ENCODE data around the gene SELENOV. TPM values are rescaled to one million over a fixed set of nuclear protein-coding genes. Genes with fewer than 3 reads are reported as not detected.

SELENOV gene
- total RNA-seq, 4 donors from 2014 or later: not detected

DNA sequence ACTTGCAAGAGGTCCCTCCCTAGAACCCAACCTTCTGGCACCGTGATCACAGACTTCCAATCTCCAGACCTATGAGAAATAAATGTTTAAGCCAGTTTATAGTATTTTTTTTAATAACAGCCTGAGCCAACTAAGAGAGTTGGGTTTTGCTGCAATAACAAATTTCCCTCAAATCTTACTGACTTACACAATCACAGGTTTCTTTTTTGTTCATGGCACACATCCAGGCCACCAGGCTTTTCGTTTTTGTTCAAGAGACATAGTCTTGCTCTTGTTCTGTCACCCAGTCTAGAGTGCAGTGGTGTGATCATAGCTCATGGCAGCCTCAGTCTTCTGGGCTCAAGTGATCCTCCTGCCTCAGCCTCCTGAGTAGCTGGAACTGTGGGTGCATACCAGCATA, 2.0 kb upstream of the SELENOV start:
- in situ Hi-C loops (cut with MboI; ENCODE audit: low sequenced_read_pairs in 4 of 4) (no loop called here), intact Hi-C loops (cut with DNase I; ENCODE audit: low total_unique reads) (no loop called here)
- Histone ChIP-seq H3K4me1 (no peaks in the 10 kb centered on the region), H3K36me3 (no peaks in the 10 kb centered on the region), H3K27ac (no peak overlapping the region), H3K9me3 (no peaks in the 10 kb centered on the region), H3K4me3 (no peak overlapping the region), H3K27me3 (peaks cover 50 to 84% (median 66%) of the 10 kb centered on the region in 3 donors)
- no peak for ATAC-seq
- no peak for DNase-seq
- no peak for TF ChIP-seq POLR2A (IDR thresholded peaks at IDR 0.05)
- TF ChIP-seq, protein P1, sequence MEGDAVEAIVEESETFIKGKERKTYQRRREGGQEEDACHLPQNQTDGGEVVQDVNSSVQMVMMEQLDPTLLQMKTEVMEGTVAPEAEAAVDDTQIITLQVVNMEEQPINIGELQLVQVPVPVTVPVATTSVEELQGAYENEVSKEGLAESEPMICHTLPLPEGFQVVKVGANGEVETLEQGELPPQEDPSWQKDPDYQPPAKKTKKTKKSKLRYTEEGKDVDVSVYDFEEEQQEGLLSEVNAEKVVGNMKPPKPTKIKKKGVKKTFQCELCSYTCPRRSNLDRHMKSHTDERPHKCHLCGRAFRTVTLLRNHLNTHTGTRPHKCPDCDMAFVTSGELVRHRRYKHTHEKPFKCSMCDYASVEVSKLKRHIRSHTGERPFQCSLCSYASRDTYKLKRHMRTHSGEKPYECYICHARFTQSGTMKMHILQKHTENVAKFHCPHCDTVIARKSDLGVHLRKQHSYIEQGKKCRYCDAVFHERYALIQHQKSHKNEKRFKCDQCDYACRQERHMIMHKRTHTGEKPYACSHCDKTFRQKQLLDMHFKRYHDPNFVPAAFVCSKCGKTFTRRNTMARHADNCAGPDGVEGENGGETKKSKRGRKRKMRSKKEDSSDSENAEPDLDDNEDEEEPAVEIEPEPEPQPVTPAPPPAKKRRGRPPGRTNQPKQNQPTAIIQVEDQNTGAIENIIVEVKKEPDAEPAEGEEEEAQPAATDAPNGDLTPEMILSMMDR (IDR thresholded peaks at IDR 0.05 in 4 of 5, conservative IDR thresholded peaks at IDR 0.05 in 1 of 5): no peak

DNA sequence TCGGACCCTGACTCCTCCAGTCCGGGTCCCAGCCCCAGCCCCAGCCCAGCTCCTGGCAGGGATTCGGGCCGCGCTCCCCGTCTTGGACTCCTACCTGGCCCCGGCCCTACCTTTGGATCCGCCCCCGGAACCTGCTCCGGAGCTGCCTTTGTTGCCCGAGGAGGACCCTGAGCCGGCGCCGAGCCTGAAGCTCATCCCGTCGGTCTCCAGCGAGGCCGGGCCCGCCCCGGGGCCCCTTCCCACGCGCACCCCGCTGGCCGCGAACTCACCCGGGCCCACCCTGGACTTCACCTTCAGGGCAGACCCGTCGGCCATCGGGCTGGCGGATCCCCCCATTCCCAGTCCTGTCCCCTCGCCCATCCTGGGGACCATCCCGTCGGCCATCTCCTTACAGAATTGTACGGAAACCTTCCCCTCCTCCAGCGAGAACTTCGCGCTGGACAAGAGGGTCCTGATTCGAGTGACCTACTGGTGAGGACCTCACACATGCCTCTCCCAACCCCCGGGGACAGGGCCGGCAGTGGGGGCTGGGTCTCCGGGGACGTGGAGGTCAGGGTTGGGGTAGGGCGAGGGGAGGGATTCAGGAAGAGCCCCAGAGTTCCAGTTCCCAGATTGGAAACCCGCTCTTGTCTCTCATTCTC, 732 bp downstream of the SELENOV start:
- no peak for DNase-seq
- Histone ChIP-seq H3K36me3 (no peaks in the 10 kb centered on the region), H3K27ac (no peak overlapping the region), H3K4me1 (no peaks in the 10 kb centered on the region), H3K9me3 (no peaks in the 10 kb centered on the region), H3K4me3 (peak overlapping the region in 3 of 4 donors; percentile 2 to 25 (median 25)), H3K27me3 (peaks cover 33 to 62% (median 55%) of the 10 kb centered on the region in 3 donors)
- intact Hi-C loops (cut with DNase I; ENCODE audit: low total_unique reads) (no loop called here), in situ Hi-C loops (cut with MboI; ENCODE audit: low sequenced_read_pairs in 4 of 4) (no loop called here)
- ATAC-seq: no peak
- TF ChIP-seq POLR2A (IDR thresholded peaks at IDR 0.05): no peak
- TF ChIP-seq, protein P1 (IDR thresholded peaks at IDR 0.05 in 4 of 5, conservative IDR thresholded peaks at IDR 0.05 in 1 of 5): no peak

DNA sequence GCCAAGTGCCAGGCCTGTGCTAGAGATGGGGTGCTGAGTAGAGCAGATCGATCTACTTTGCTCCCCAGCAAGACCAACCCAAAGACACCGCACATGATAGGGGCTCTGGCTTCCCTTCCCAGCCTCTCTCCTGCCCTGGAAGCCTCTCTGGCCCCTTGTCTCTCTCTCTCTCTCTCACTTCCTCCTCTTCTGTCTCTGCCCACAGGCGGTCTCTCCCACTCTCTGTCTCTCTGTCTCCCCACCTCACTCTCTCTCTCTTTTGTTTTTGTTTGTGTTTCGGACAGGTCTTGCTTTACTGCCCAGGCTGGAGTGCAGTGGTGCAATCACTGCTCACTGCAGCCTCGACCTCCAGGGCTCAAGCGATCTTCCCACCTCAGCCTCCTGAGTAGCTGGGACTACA, 1.3 kb downstream of the SELENOV start:
- no peak for DNase-seq
- in situ Hi-C loops (cut with MboI; ENCODE audit: low sequenced_read_pairs in 4 of 4) (no loop called here), intact Hi-C loops (cut with DNase I; ENCODE audit: low total_unique reads) (no loop called here)
- no peaks in the 10 kb centered on the region for H3K36me3 ChIP-seq
- H3K4me3 ChIP-seq: peak overlapping the region in 1 of 4 donors; percentile 25
- H3K4me1 ChIP-seq: no peaks in the 10 kb centered on the region
- no peak overlapping the region for H3K27ac ChIP-seq
- no peak for ATAC-seq
- no peaks in the 10 kb centered on the region for H3K9me3 ChIP-seq
- TF ChIP-seq POLR2A (IDR thresholded peaks at IDR 0.05): no peak
- TF ChIP-seq, protein P1 (IDR thresholded peaks at IDR 0.05 in 4 of 5, conservative IDR thresholded peaks at IDR 0.05 in 1 of 5): no peak
- H3K27me3 ChIP-seq: peaks cover 33 to 59% (median 55%) of the 10 kb centered on the region in 3 donors

DNA sequence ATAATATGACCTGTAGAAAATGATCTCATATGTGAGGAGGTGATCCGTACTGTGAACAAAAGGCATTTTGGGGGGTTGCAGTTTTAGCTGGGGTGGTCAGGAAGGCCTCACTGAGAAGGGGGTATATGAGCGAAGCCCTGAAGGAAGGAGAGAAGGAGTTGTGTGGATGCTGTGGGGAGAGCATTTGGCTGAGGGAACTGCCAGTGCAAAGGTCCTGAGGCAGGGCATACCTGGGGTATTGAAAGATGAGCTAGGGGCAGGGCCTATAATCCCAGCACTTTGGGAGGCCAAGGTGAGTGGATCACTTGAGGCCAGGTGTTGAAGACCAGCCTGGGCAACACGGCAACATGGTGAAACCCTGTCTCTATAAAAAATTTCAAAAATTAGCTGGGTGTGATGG, 2.5 kb downstream of the SELENOV start:
- Histone ChIP-seq H3K27me3 (peaks cover 33 to 51% (median 50%) of the 10 kb centered on the region in 3 donors), H3K4me3 (no peak overlapping the region), H3K36me3 (no peaks in the 10 kb centered on the region), H3K27ac (no peak overlapping the region), H3K4me1 (no peaks in the 10 kb centered on the region), H3K9me3 (no peaks in the 10 kb centered on the region)
- TF ChIP-seq, protein P1 (IDR thresholded peaks at IDR 0.05 in 4 of 5, conservative IDR thresholded peaks at IDR 0.05 in 1 of 5): no peak
- no peak for TF ChIP-seq POLR2A (IDR thresholded peaks at IDR 0.05)
- in situ Hi-C loops (cut with MboI; ENCODE audit: low sequenced_read_pairs in 4 of 4) (no loop called here), intact Hi-C loops (cut with DNase I; ENCODE audit: low total_unique reads) (no loop called here)
- no peak for DNase-seq
- ATAC-seq: no peak

DNA sequence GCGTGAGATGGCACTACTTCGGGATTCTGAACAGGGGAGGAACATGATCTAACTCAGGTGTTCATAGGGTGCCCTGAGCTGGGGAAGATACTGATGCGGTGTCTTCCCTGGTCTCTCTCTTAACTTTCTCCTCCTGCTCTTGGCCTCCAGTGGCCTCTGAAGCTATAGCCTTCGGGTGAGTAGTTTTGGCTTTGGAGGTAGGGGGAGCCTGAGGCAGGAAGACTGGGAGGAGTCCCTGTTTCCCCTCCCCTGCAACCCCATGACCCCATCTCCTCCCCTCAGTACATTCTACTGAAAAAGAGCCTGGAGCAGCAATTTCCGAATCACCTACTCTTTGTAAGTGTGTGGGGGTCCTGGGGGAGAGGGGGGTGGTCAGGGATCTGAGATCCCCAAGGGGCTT, 3.5 kb downstream of the SELENOV start:
- Histone ChIP-seq H3K4me1 (no peaks in the 10 kb centered on the region), H3K4me3 (no peak overlapping the region), H3K9me3 (no peaks in the 10 kb centered on the region), H3K27me3 (peaks cover 33 to 42% (median 41%) of the 10 kb centered on the region in 3 donors), H3K36me3 (no peaks in the 10 kb centered on the region), H3K27ac (no peak overlapping the region)
- ATAC-seq (no peak), DNase-seq (no peak)
- in situ Hi-C loops (cut with MboI; ENCODE audit: low sequenced_read_pairs in 4 of 4): no loop called here
- TF ChIP-seq POLR2A (IDR thresholded peaks at IDR 0.05): no peak
- TF ChIP-seq, protein P1 (IDR thresholded peaks at IDR 0.05 in 4 of 5, conservative IDR thresholded peaks at IDR 0.05 in 1 of 5): no peak
- intact Hi-C loops (cut with DNase I; ENCODE audit: low total_unique reads): no loop called here
